Heart left ventricle (tissue), 13 donors: ENCODE measurements around the gene C13orf46.

Source experiments
- CTCF ChIP-seq, 12 donors: fragments of 200-600 bp; sonication (generic) in 4 of 12; IDR thresholded peaks; one replicate each; pipeline versions ENCODE4 v1.5.0 to v1.8.0; 2018 to 2022; ENCODE audit warnings: antibody characterized with exemption in 12 of 12, mild to moderate bottlenecking in 5 of 12
- POLR2A ChIP-seq, 2 donors: fragments of 450-650 bp; IDR thresholded peaks; one replicate each; pipeline ENCODE4 v1.6.1; 2017; ENCODE audit warnings: antibody characterized with exemption in 2 of 2, mild to moderate bottlenecking in 2 of 2, moderate library complexity in 2 of 2
- donor health status: ischemic (EF 13 %, LVEDD 7.1; RV severe dilation, severe dysfunction).
- donor health status: DM: no; HTN: yes; CAD: no.
- donor health status: DM: no; HTN: no; CAD: no.
- donor health status: ischemic (EF 25% LVEDD 6.9; RV normal size, moderate dysfunction).
- donor health status: ischemic (EF 25% LVEDD 5.7; RV mildly dilated, moderate dysfunction).
- donor health status: ischemic (EF 35%, LVEDD 5.7; RV mildly dilated, moderate dysfunction).
- donor health status: nonischemic (EF 11% LVEDD 7.7; RV severe dilation, severe dysfunction).
- donor health status: DM: yes; HTN: yes; CAD: no.
- donor health status: PGD.
- donor health status: ischemic (EF 29% LVEDD 5.4; RV normal size, mild dysfunction).
- donor health status: nonischemic (EF 23%, LVEDD 6.1; RV moderate dilation, normal function).

DNA sequence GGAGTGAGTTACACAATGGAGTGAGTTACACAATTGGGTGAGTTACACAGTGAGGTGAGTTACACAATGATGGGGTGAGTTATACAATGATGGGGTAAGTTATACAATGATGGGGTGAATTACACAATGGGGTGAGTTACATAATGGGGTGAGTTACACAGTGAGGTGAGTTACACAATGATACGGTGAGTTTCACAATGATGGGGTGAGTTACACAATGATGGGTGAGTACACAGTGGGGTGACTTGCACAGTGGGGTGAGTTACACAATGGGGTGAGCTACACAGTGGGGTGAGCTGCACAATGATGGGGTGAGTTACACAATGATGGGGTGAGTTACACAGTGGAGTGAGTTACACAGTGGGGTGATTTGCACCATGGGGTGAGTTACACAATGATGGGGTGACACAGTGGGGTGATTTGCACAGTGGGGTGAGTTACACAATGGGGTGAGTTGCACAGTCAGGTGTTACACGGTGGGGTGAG lies 57.5 kb downstream of the C13orf46 start:
- TF ChIP-seq POLR2A (IDR thresholded peaks at IDR 0.05) (no peak), CTCF (IDR thresholded peaks at IDR 0.05) (no peak)
